ENCODE measurements around the gene ASAP2.
A peak's percentile ranks its signal among the peaks of the same experiment; 100 is the strongest.

Gene ASAP2

GRCh38 chr2:9328931-9329330 lies 122.3 kb downstream of the ASAP2 start:
- in situ Hi-C loops (cut with MboI; ENCODE audit: low sequenced_read_pairs), result no loop called here
- H3K27me3 ChIP-seq (ENCODE audit: low read depth), result no peaks in the 10 kb centered on the region
- no peaks in the 10 kb centered on the region for H3K9me3 ChIP-seq
- DNase-seq (ENCODE audit: low spot score in 2 of 2), result no peak
- no peaks in the 10 kb centered on the region; the same call in 1 of the 2 replicates for H3K4me1 ChIP-seq
- H3K36me3 ChIP-seq (replicated peaks), result peaks cover 10% of the 10 kb centered on the region; the same call in 1 of the 2 replicates
- no peak overlapping the region for H3K4me3 ChIP-seq

GRCh38 chr2:9329497-9329896 lies 122.9 kb downstream of the ASAP2 start:
- no peaks in the 10 kb centered on the region for H3K27me3 ChIP-seq (ENCODE audit: low read depth)
- peaks cover 5% of the 10 kb centered on the region; the same call in 1 of the 2 replicates for H3K36me3 ChIP-seq (replicated peaks)
- no peaks in the 10 kb centered on the region for H3K9me3 ChIP-seq
- no peak for DNase-seq (ENCODE audit: low spot score in 2 of 2)
- no peak overlapping the region for H3K4me3 ChIP-seq
- H3K4me1 ChIP-seq, result no peaks in the 10 kb centered on the region; the same call in 1 of the 2 replicates
- in situ Hi-C loops (cut with MboI; ENCODE audit: low sequenced_read_pairs), result no loop called here

- in situ Hi-C loops (cut with MboI; ENCODE audit: low sequenced_read_pairs), result no loop called here
- no peak for DNase-seq (ENCODE audit: low spot score in 2 of 2)
- no peaks in the 10 kb centered on the region for H3K9me3 ChIP-seq
- H3K4me3 ChIP-seq, result no peak overlapping the region
- H3K4me1 ChIP-seq, result no peaks in the 10 kb centered on the region; the same call in 1 of the 2 replicates
- peaks cover 6% of the 10 kb centered on the region for H3K36me3 ChIP-seq (replicated peaks)
- H3K27me3 ChIP-seq (ENCODE audit: low read depth), result no peaks in the 10 kb centered on the region
These were observed 124.1 kb downstream of the ASAP2 start for GRCh38 chr2:9330612-9331270.

- Histone ChIP-seq H3K27me3 (ENCODE audit: low read depth) (no peaks in the 10 kb centered on the region), H3K4me1 (no peaks in the 10 kb centered on the region; the same call in 1 of the 2 replicates), H3K36me3 (replicated peaks) (peaks cover 6% of the 10 kb centered on the region; the same call in 1 of the 2 replicates), H3K9me3 (no peaks in the 10 kb centered on the region), H3K4me3 (no peak overlapping the region)
- no peak for DNase-seq (ENCODE audit: low spot score in 2 of 2)
- in situ Hi-C loops (cut with MboI; ENCODE audit: low sequenced_read_pairs), result no loop called here
These were observed 125.1 kb downstream of the ASAP2 start for GRCh38 chr2:9331704-9332103.

GRCh38 chr2:9332136-9332852 lies 125.7 kb downstream of the ASAP2 start:
- in situ Hi-C loops (cut with MboI; ENCODE audit: low sequenced_read_pairs), result no loop called here
- H3K36me3 ChIP-seq (replicated peaks), result peaks cover 6% of the 10 kb centered on the region; the same call in 1 of the 2 replicates

GRCh38 chr2:9332853-9333245 lies 126.2 kb downstream of the ASAP2 start:
- H3K36me3 ChIP-seq (replicated peaks), result peaks cover 3% of the 10 kb centered on the region; the same call in 1 of the 2 replicates
- DNase-seq (ENCODE audit: low spot score in 2 of 2), result no peak
- no peaks in the 10 kb centered on the region for H3K27me3 ChIP-seq (ENCODE audit: low read depth)
- H3K9me3 ChIP-seq, result no peaks in the 10 kb centered on the region
- H3K4me3 ChIP-seq, result no peak overlapping the region
- H3K4me1 ChIP-seq, result no peaks in the 10 kb centered on the region; the same call in 1 of the 2 replicates
- in situ Hi-C loops (cut with MboI; ENCODE audit: low sequenced_read_pairs), result no loop called here

More at GRCh38 chr2:9332136-9332852, 125.7 kb downstream of the ASAP2 start:
- no peak overlapping the region for H3K4me3 ChIP-seq
- no peak for DNase-seq (ENCODE audit: low spot score in 2 of 2)
- no peaks in the 10 kb centered on the region for H3K9me3 ChIP-seq
- H3K27me3 ChIP-seq (ENCODE audit: low read depth), result no peaks in the 10 kb centered on the region
- H3K4me1 ChIP-seq, result no peaks in the 10 kb centered on the region; the same call in 1 of the 2 replicates

GRCh38 chr2:9333591-9334171 lies 127.1 kb downstream of the ASAP2 start:
- Histone ChIP-seq H3K4me1 (no peaks in the 10 kb centered on the region; the same call in 1 of the 2 replicates), H3K27me3 (ENCODE audit: low read depth) (no peaks in the 10 kb centered on the region), H3K9me3 (no peaks in the 10 kb centered on the region), H3K36me3 (replicated peaks) (peaks cover 3% of the 10 kb centered on the region; the same call in 1 of the 2 replicates), H3K4me3 (no peak overlapping the region)
- in situ Hi-C loops (cut with MboI; ENCODE audit: low sequenced_read_pairs), result no loop called here
- DNase-seq (ENCODE audit: low spot score in 2 of 2), result peak; percentile 12 to 55

GRCh38 chr2:9334761-9335160 lies 128.1 kb downstream of the ASAP2 start:
- no peaks in the 10 kb centered on the region for H3K9me3 ChIP-seq
- peaks cover 3% of the 10 kb centered on the region; the same call in 1 of the 2 replicates for H3K36me3 ChIP-seq (replicated peaks)
- in situ Hi-C loops (cut with MboI; ENCODE audit: low sequenced_read_pairs), result no loop called here
- no peak for DNase-seq (ENCODE audit: low spot score in 2 of 2)
- H3K4me3 ChIP-seq, result no peak overlapping the region
- no peaks in the 10 kb centered on the region; the same call in 1 of the 2 replicates for H3K4me1 ChIP-seq
- no peaks in the 10 kb centered on the region for H3K27me3 ChIP-seq (ENCODE audit: low read depth)

GRCh38 chr2:9335322-9335832 lies 128.8 kb downstream of the ASAP2 start:
- in situ Hi-C loops (cut with MboI; ENCODE audit: low sequenced_read_pairs), result no loop called here
- Histone ChIP-seq H3K9me3 (no peaks in the 10 kb centered on the region), H3K36me3 (replicated peaks) (peaks cover 3% of the 10 kb centered on the region; the same call in 1 of the 2 replicates), H3K4me3 (no peak overlapping the region), H3K27me3 (ENCODE audit: low read depth) (no peaks in the 10 kb centered on the region), H3K4me1 (no peaks in the 10 kb centered on the region; the same call in 1 of the 2 replicates)
- no peak for DNase-seq (ENCODE audit: low spot score in 2 of 2)

- no peak overlapping the region for H3K4me3 ChIP-seq
- in situ Hi-C loops (cut with MboI; ENCODE audit: low sequenced_read_pairs), result no loop called here
- no peak for DNase-seq (ENCODE audit: low spot score in 2 of 2)
- H3K27me3 ChIP-seq (ENCODE audit: low read depth), result no peaks in the 10 kb centered on the region
- no peaks in the 10 kb centered on the region for H3K9me3 ChIP-seq
- H3K4me1 ChIP-seq, result no peaks in the 10 kb centered on the region; the same call in 1 of the 2 replicates
- H3K36me3 ChIP-seq (replicated peaks), result peaks cover 3% of the 10 kb centered on the region; the same call in 1 of the 2 replicates
These were observed 129.6 kb downstream of the ASAP2 start for GRCh38 chr2:9336241-9336575.

GRCh38 chr2:9336576-9337314 lies 130.1 kb downstream of the ASAP2 start:
- no peaks in the 10 kb centered on the region for H3K27me3 ChIP-seq (ENCODE audit: low read depth)
- peaks cover 7% of the 10 kb centered on the region; the same call in 1 of the 2 replicates for H3K36me3 ChIP-seq (replicated peaks)
- in situ Hi-C loops (cut with MboI; ENCODE audit: low sequenced_read_pairs), result no loop called here
- no peak overlapping the region for H3K4me3 ChIP-seq
- peak in 1 of 2 experiments; percentile 82 for DNase-seq (ENCODE audit: low spot score in 2 of 2)
- H3K9me3 ChIP-seq, result no peaks in the 10 kb centered on the region
- no peaks in the 10 kb centered on the region; the same call in 1 of the 2 replicates for H3K4me1 ChIP-seq

- DNase-seq (ENCODE audit: low spot score in 2 of 2), result no peak
- Histone ChIP-seq H3K4me3 (no peak overlapping the region), H3K36me3 (replicated peaks) (peaks cover 12% of the 10 kb centered on the region), H3K9me3 (no peaks in the 10 kb centered on the region), H3K4me1 (no peaks in the 10 kb centered on the region; the same call in 1 of the 2 replicates), H3K27me3 (ENCODE audit: low read depth) (no peaks in the 10 kb centered on the region)
- in situ Hi-C loops (cut with MboI; ENCODE audit: low sequenced_read_pairs), result no loop called here
These were observed 131.3 kb downstream of the ASAP2 start for GRCh38 chr2:9337901-9338300.

- Histone ChIP-seq H3K4me3 (no peak overlapping the region), H3K36me3 (replicated peaks) (peaks cover 9% of the 10 kb centered on the region), H3K27me3 (ENCODE audit: low read depth) (no peaks in the 10 kb centered on the region), H3K4me1 (no peaks in the 10 kb centered on the region; the same call in 1 of the 2 replicates), H3K9me3 (no peaks in the 10 kb centered on the region)
- in situ Hi-C loops (cut with MboI; ENCODE audit: low sequenced_read_pairs), result no loop called here
- DNase-seq (ENCODE audit: low spot score in 2 of 2), result peak in 1 of 2 experiments; percentile 24
These were observed 134.8 kb downstream of the ASAP2 start for GRCh38 chr2:9341337-9341887.

All from HAP-1 (cell line).